NOMO-1 treated with dmso at 0.1 percent for 144 hours (cell line): ENCODE data around the gene AGA.

Source experiments
- DNase-seq: peaks from one replicate; lab custom pipeline; 2025; ENCODE audit not compliant: unreplicated experiment; lab: John Stamatoyannopoulos, UW

AGA gene

DNA sequence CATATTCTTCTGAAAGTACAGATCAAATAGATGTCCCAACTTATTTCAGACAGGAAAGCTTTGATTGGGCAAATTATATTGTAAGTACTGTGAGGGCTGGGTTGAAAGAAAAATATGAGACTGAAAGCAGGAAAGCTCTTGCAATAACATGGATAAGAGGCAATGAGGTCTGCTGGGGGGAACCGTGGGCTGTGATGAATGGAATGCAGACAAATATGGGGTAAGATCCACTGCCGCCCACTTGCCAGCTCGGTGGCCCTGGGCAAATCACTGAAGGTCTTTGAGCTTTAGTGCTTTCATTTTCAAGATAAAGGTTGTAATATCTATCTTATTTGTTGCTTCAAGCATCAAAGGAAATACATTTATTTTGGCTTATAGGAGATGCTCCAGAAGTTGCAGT, 51.0 kb downstream of the AGA start:
- DNase-seq = no peak

DNA sequence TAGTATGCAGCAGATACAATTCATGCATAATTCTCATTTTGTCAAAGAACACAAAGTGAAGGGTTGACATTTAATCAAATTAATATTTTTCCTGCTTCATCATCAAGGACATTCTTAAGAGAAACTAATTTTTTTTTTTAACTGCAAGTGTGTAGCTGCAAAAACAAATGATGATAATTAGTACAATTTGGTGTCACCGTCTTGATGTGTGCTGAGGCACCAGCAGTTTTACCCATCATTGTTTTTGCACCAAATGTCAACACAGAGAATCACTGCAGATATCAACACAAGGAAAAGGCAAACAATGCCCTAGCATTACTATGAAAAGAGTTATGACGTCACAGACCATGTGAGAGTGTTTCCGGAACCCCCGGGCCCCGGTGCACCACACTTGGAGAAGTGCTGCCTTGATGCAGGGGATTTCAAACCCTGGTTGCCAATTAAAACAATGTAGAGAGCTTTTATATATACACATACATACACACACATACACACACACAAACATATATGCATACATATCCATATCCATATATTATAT, 55.9 kb downstream of the AGA start:
- DNase-seq = no peak

DNA sequence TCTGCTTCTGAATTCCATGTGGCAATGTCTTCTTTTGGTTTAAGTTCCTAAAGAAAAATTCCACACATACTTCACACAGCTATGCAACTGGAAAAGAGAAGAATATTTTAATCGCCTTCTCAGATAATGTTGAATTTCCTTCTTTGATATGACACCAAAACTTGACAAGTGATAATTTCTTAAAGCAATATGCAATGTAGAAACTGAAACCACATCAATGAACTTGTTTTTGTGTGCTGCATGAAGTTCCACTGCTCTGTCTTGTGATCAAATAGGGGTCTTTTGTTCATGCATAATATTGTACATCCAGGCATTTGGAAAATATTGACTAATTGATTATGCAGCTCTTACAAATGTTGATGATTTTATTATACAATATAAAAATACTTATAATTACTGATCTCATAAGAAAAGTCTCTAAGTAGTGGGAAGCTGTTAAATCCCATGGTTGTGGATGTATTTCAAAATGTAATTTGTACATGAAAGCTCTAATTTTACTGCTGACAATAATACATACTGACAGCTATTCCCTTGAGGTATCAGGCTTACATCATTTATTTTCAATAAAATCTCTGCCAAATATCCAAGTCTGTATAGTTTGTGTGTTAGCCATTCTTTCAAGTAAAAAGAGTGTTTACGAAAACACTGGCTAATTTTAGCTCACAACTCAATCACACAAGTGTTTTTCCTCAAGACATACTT, 56.5 kb downstream of the AGA start:
- DNase-seq = no peak

DNA sequence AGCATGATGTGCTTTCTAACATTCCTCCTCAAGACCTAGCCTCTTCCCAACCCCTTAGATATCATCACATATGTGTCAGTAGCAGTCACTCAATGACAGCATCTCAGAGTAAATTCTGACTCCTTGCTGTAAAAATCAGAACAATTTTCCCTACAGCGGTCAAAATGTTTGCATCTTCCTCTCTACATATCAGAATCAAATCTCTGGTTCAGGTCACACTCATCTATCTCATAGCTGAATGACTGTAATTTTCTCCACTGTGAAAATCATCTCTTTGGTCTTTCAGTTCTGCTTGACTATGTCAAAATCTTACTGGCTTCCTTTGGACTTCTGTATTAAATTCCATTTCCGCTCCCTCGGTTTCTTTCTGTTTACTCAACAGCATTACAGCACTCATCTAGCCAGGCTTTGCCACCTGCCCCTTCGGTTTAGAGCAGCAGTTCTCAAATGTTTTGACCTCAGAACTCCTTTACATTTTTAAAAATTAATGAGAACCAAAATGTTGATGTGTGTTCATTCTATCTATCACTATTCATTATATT, 57.3 kb downstream of the AGA start:
- no peak for DNase-seq

DNA sequence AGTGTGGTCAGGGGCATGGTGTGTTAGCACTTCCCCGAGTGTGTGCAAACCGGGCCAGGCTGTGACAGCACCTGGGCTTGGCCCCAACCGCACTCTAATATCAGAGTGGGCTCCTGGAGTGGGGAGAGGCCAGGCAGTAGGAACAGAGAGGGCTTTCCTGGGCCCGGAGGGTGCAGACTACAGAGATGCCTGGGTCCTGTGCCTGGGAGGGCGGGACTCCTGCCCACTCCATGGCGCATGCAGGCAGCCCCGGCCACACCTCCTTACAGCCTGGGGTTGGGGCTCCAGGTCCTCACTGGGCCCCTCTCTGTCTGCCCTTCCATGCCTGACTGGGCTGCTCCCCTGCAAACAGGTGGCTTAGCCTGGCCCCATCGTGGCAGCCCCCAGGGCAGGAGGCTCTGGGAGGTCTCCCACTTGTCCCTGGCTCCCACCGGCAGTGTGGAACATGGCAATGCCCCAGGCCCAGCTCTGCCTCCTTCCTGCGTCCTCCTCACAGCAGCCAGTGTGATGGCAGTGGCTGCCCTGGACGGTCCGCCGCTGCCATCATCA, 60.4 kb downstream of the AGA start:
- no peak for DNase-seq
